Right atrium auricular region (tissue), 2 donors: ENCODE data around the gene IER3. TPM values are rescaled to one million over a fixed set of nuclear protein-coding genes. Genes with fewer than 3 reads are reported as not detected.
"Not testable (repeated sequence)": the region's sequence is repeated elsewhere in the genome, so short reads cannot be mapped to it uniquely, and the experiment has no call there.

Source experiments
- DNase-seq: peaks from one replicate; pipeline ENCODE4 v3.0.0-alpha.2; 2019; ENCODE audit warnings: low spot score
- H3K27ac ChIP-seq, 2 donors: fragments of 200-600 bp; sonication (generic); 1 replicate in 1 of 2; 2 replicates in 1 of 2; pipeline ENCODE4 v1.5.1; 2016 to 2019
- H3K27me3 ChIP-seq, 2 donors: fragments of 200-600 bp; sonication (generic); one replicate each; pipeline versions ENCODE4 v1.5.1 to v1.6.0; 2017 to 2019
- H3K36me3 ChIP-seq: fragments of 200-600 bp; sonication (generic); one replicate; pipeline ENCODE4 v1.5.1; 2016
- H3K4me1 ChIP-seq, 2 donors: fragments of 200-600 bp; sonication (generic); one replicate each; pipeline versions ENCODE4 v1.5.1 to v1.6.0; 2017 to 2019
- H3K4me3 ChIP-seq, 2 donors: fragments of 200-600 bp; sonication (generic); 1 replicate in 1 of 2; 2 replicates in 1 of 2; pipeline ENCODE4 v1.5.1; 2017 to 2019; ENCODE audit warnings: mild to moderate bottlenecking in 1 of 2, moderate library complexity in 1 of 2
- H3K9me3 ChIP-seq, 2 donors: fragments of 200-600 bp; sonication (generic); one replicate each; pipeline ENCODE4 v1.5.1; 2019
- CTCF ChIP-seq, 2 donors: fragments of 200-600 bp; sonication (generic); IDR thresholded peaks; one replicate each; pipeline ENCODE4 v1.5.1; 2019; ENCODE audit warnings: antibody characterized with exemption in 2 of 2
- total RNA-seq, 2 donors: library from RNA; depleted of rRNA; stranded (reverse); fragments of >200 nt; gene quantifications; one replicate each; pipeline ENCODE4 v1.1.0, GENCODE V29; 2016

The IER3 gene
- total RNA-seq, 2 donors from 2014 or later = 43.6 to 144 TPM

GRCh38 chr6:30720738-30721197 lies 23.6 kb downstream of the IER3 start:
- Histone ChIP-seq H3K27me3 (no peaks in the 10 kb centered on the region), H3K4me3 (peak overlapping the region; percentile 82 to 85), H3K27ac (peak overlapping the region; percentile 92 to 95), H3K36me3 (peaks cover 36% of the 10 kb centered on the region), H3K9me3 (no peaks in the 10 kb centered on the region), H3K4me1 (peaks cover 0 to 67% of the 10 kb centered on the region in 2 donors)
- peak; percentile 76 for DNase-seq
- no peak for TF ChIP-seq CTCF (IDR thresholded peaks at IDR 0.05)

GRCh38 chr6:30719791-30720737 lies 24.3 kb downstream of the IER3 start, which contains the start of gene TUBB:
Gene TUBB (plus strand): TSS chr6:30720352. CDS start chr6:30720507, 155 bp downstream.
- Histone ChIP-seq H3K36me3 (peaks cover 29% of the 10 kb centered on the region), H3K4me3 (peak within 1 kb of the TSS; percentile 82 to 85), H3K27ac (peak within 1 kb of the TSS; percentile 92 to 95), H3K4me1 (peaks cover 0 to 65% of the 10 kb centered on the region in 2 donors), H3K27me3 (no peaks in the 10 kb centered on the region), H3K9me3 (no peaks in the 10 kb centered on the region)
- TF ChIP-seq CTCF (IDR thresholded peaks at IDR 0.05) = no peak
- DNase-seq = peak; percentile 98

GRCh38 chr6:30719356-30719755 lies 25.0 kb downstream of the IER3 start:
- Histone ChIP-seq H3K4me1 (peaks cover 0 to 58% of the 10 kb centered on the region in 2 donors), H3K27ac (peak overlapping the region; percentile 92 to 95), H3K9me3 (no peaks in the 10 kb centered on the region), H3K27me3 (no peaks in the 10 kb centered on the region), H3K36me3 (peaks cover 22% of the 10 kb centered on the region), H3K4me3 (peak overlapping the region; percentile 82 to 85)
- no peak for DNase-seq
- no peak for TF ChIP-seq CTCF (IDR thresholded peaks at IDR 0.05)

- not testable (repeated sequence) for H3K27me3 ChIP-seq, DNase-seq, H3K9me3 ChIP-seq
- peaks cover 18% of the 10 kb centered on the region for H3K36me3 ChIP-seq
- H3K27ac ChIP-seq = peak overlapping the region; percentile 91 to 94
- H3K4me1 ChIP-seq = peaks cover 0 to 46% of the 10 kb centered on the region in 2 donors
- H3K4me3 ChIP-seq = peak overlapping the region; percentile 37 to 67
These were observed 26.3 kb downstream of the IER3 start for GRCh38 chr6:30717845-30718720.

GRCh38 chr6:30717129-30717844 lies 27.1 kb downstream of the IER3 start, which contains the start of gene MDC1:
Gene MDC1 (minus strand): TSS chr6:30717281. CDS start chr6:30715175, 2,106 bp downstream.
- TF ChIP-seq CTCF (IDR thresholded peaks at IDR 0.05) = peak in 1 of 2 donors; percentile 45
- no peaks in the 10 kb centered on the region for H3K27me3 ChIP-seq
- H3K27ac ChIP-seq = peak within 1 kb of the TSS; percentile 91 to 94
- peaks cover 0 to 38% of the 10 kb centered on the region in 2 donors for H3K4me1 ChIP-seq
- peaks cover 18% of the 10 kb centered on the region for H3K36me3 ChIP-seq
- DNase-seq = peak; percentile 100
- peak within 1 kb of the TSS; percentile 53 to 67 for H3K4me3 ChIP-seq
- H3K9me3 ChIP-seq = no peaks in the 10 kb centered on the region
